GM12878 (cell line): ENCODE results near the gene ASF1B.

Source experiments
- CHD2 ChIP-seq: IDR thresholded peaks from 2 replicates; pipeline ENCODE4 v1.6.1; 2011; ENCODE audit warnings: low read depth, low read length, improper control_type of control experiment, borderline replicate concordance
- CTCF ChIP-seq, 3 experiments: IDR thresholded peaks in 2 of 3; conservative IDR thresholded peaks in 1 of 3; 2 replicates each; pipeline ENCODE4 v1.5.1; 2011; ENCODE audit warnings: low read depth in 3 of 3, low read length in 3 of 3, mild to moderate bottlenecking in 3 of 3, control low read depth in 2 of 3, moderate library complexity in 2 of 3, inconsistent platforms in 1 of 3, mixed read lengths in 1 of 3; ENCODE audit not compliant: control insufficient read depth in 2 of 3, insufficient read depth in 1 of 3; ENCODE audit errors: extremely low read depth in 1 of 3
- MAX ChIP-seq: IDR thresholded peaks from 2 replicates; pipeline ENCODE4 v1.6.1; 2012; ENCODE audit warnings: low read depth, low read length, improper control_type of control experiment
- MLLT1 ChIP-seq: fragments of 450-650 bp; IDR thresholded peaks from 2 replicates; pipeline ENCODE4 v1.6.1; 2016; ENCODE audit warnings: mild to moderate bottlenecking
- MTA3 ChIP-seq: IDR thresholded peaks from 2 replicates; pipeline ENCODE4 v1.6.1; 2012; ENCODE audit warnings: low read length, inconsistent platforms, borderline replicate concordance
- NFYB ChIP-seq: IDR thresholded peaks from 2 replicates; pipeline ENCODE4 v1.6.1; 2011; ENCODE audit warnings: low read depth, mild to moderate bottlenecking, low read length, improper control_type of control experiment, moderate library complexity; ENCODE audit not compliant: insufficient read depth
- POLR2A ChIP-seq: IDR thresholded peaks from 2 replicates; pipeline ENCODE4 v1.6.1; 2011; ENCODE audit warnings: low read depth, mild to moderate bottlenecking, low read length
- POLR2AphosphoS2 ChIP-seq: IDR thresholded peaks from 2 replicates; pipeline ENCODE4 v1.6.1; 2011; ENCODE audit warnings: low read depth, mild to moderate bottlenecking, low read length, improper control_type of control experiment, moderate library complexity
- POLR2AphosphoS5 ChIP-seq: IDR thresholded peaks from 2 replicates; pipeline ENCODE4 v1.6.1; 2011; ENCODE audit warnings: mild to moderate bottlenecking, low read length, inconsistent platforms
- RAD21 ChIP-seq: IDR thresholded peaks from 2 replicates; pipeline ENCODE4 v1.6.1; 2011; ENCODE audit warnings: mild to moderate bottlenecking, low read depth, low read length, moderate library complexity; ENCODE audit not compliant: insufficient read depth
- SP1 ChIP-seq: IDR thresholded peaks from one replicate; pipeline ENCODE4 v1.6.1; 2011; ENCODE audit warnings: low read depth, low read length
- SPI1 ChIP-seq: IDR thresholded peaks from 2 replicates; pipeline ENCODE4 v1.6.1; 2011; ENCODE audit warnings: low read depth, mild to moderate bottlenecking, low read length, moderate library complexity, borderline replicate concordance; ENCODE audit not compliant: insufficient read depth
- USF2 ChIP-seq: IDR thresholded peaks from 2 replicates; pipeline ENCODE4 v1.6.1; 2011; ENCODE audit warnings: low read depth, low read length, improper control_type of control experiment, borderline replicate concordance
- YBX1 ChIP-seq: fragments of 450-650 bp; IDR thresholded peaks from 2 replicates; pipeline ENCODE4 v1.6.1; 2016; ENCODE audit warnings: antibody characterized with exemption

GRCh38 chr19:14185158-14185557, 48.8 kb upstream of the ASF1B start:
- TF ChIP-seq YBX1 (no peak), CHD2 (no peak), RAD21 (no peak), POLR2AphosphoS2 (no peak), USF2 (no peak), POLR2A (no peak), POLR2AphosphoS5 (no peak), MTA3 (no peak), NFYB (no peak), MLLT1 (no peak), MAX (no peak), SPI1 (no peak), SP1 (no peak), CTCF (IDR thresholded peaks at IDR 0.05 in 2 of 3, conservative IDR thresholded peaks at IDR 0.05 in 1 of 3; ENCODE audit: control insufficient read depth in 2 of 3, extremely low read depth in 1 of 3, insufficient read depth in 1 of 3, low read depth in 3 of 3, low read length in 3 of 3) (no peak)
